ENCODE measurements around the gene ZFP1.
A peak's percentile ranks its signal among the peaks of the same experiment; 100 is the strongest.

ZFP1 gene
- 25.4 to 30.6 reads per million in 2 donors for total RNA-seq

GRCh38 chr16:75148311-75149195 is at the start of gene ZFP1:
Gene ZFP1, plus strand, starts transcription at chr16:75148524. Its CDS starts 4,428 bp downstream, at chr16:75152952.
- DNase-seq: peak; percentile 86

- no peak for DNase-seq
These were observed 49.2 kb upstream of the ZFP1 start for GRCh38 chr16:75099075-75099667.

GRCh38 chr16:75099738-75100602 is 48.4 kb upstream of the ZFP1 start:
- no peak for DNase-seq

GRCh38 chr16:75100603-75100990 is 47.7 kb upstream of the ZFP1 start:
- DNase-seq: no peak

- DNase-seq: no peak
These were observed 46.7 kb upstream of the ZFP1 start for GRCh38 chr16:75101635-75102034.

GRCh38 chr16:75102595-75102994 is 45.7 kb upstream of the ZFP1 start:
- DNase-seq: no peak

- DNase-seq: no peak
These were observed 44.3 kb upstream of the ZFP1 start for GRCh38 chr16:75103994-75104393.

GRCh38 chr16:75104836-75105235 is 43.5 kb upstream of the ZFP1 start:
- no peak for DNase-seq

GRCh38 chr16:75105306-75106061 is 42.8 kb upstream of the ZFP1 start:
- no peak for DNase-seq

- no peak for DNase-seq
These were observed 41.7 kb upstream of the ZFP1 start for GRCh38 chr16:75106351-75107274.

- no peak for DNase-seq
These were observed 40.8 kb upstream of the ZFP1 start for GRCh38 chr16:75107505-75107904.

GRCh38 chr16:75108792-75109731 is 39.3 kb upstream of the ZFP1 start:
- DNase-seq: no peak

GRCh38 chr16:75109732-75110243 is 38.5 kb upstream of the ZFP1 start:
- DNase-seq: no peak

- no peak for DNase-seq
These were observed 37.4 kb upstream of the ZFP1 start for GRCh38 chr16:75110637-75111513.

GRCh38 chr16:75111514-75111940 is 36.8 kb upstream of the ZFP1 start:
- DNase-seq: no peak

GRCh38 chr16:75111961-75112733 is 36.2 kb upstream of the ZFP1 start:
- no peak for DNase-seq

- no peak for DNase-seq
These were observed 35.4 kb upstream of the ZFP1 start for GRCh38 chr16:75112734-75113491.
